CD4-positive, alpha-beta T cell treated with Interleukin-12 subunit alpha and Interleukin-12 subunit beta, for 1 hour (primary cell): ENCODE results near the gene DTNB.
"Not testable (repeated sequence)": the region's sequence is repeated elsewhere in the genome, so short reads cannot be mapped to it uniquely, and the experiment has no call there.

Experiments used
- DNase-seq: peaks from one replicate; pipeline ENCODE4 v3.0.0-alpha.2; 2020

The DTNB gene

DNA sequence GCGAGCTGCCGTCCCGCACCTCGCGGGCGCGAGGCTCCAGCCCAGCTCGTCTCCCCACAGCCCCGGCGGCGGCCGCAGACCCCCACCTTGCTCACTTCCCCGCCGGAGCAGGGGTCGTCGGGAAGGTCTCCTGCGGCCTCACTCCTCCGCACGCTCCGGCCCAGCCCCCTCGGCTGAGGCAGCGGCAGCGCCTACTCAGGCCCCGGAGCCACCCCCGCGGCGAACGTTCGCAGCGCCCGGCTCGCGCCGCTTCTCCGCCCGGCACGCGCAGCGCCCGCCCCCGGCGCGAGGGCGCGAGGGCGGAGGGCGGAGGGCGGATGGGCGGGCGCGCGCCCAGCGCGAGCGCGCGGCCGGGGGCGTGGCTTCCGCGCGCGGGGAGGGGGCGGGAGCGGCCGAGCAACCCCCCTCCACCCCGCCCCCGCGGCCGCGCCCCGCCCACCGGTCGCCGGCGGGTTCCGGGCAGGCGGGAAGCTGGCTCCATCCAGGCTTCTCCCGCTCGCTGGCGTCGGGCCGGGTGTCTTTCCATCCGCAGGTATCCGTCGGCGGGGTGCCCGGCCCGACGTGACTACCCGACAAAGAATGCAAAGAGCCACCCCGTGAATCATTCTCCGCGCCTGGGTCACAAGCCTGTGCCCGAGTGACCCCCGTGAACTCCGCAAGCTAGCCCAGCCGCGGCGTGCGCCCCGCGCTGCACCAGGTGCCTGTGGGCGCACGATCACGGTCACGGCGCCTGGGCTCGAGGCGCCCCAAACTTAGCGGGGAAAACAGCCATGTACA is at the start of gene DTNB:
Gene DTNB (minus strand): TSS at position 278 of the 777 bp plus-strand sequence. CDS start 20,917 bp downstream, outside the sequence.
- DNase-seq, result peak; percentile 88

DNA sequence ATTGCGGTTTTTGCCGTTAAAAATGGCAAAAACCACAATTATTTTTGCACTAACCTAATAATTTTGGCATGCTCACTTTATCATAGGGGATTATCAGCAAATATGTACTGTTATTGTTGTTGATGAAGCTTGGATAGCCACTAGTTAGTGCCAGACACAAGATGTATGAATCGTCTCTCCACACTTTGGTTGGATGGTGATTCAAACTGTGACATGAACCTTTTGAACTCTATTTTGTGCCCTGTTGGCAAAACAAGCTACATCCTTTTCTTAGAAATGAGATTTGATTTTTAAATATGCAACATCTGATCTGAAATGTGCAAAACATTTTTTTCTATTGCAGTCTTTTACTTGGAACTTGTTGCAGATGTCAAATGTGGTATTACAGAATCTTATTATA is 48.8 kb upstream of the DTNB start:
- DNase-seq, result no peak

DNA sequence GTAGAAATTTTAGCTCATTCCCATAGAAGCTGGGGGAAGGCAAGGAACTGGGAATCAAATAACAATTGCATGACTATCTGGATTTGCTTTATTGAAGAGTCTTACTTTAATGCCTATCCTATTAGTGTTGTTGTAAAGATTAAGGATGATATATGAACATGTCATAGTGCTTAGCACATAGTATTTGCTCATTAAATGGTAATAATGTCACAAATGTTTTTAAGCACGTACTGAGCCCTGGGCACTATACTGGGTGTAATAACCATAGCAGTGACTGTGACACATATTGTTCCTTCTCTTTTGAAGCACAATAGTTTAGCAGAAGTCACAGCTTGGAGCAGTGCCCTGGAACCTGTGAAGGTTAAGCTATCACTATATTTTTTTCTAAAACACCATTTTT is 47.2 kb upstream of the DTNB start:
- no peak for DNase-seq

DNA sequence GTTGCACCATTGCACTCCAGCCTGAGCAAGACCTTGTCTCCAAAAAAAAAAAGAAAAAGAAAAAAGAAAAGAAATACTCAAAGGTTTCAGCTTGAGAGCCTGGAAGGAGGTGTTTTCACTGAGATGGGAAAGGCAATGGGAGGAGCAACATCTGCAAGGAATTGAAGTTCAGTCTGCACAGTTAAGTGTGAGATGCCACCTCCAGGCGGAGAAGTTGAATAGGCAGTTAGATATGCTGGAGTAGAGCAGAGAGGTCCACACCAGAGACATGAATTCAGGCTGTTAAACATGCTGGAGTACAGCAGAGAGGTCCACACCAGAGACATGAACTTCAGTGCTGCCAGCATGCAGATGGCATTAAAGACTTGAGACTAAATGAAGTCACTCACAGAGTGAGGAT is 41.4 kb upstream of the DTNB start:
- no peak for DNase-seq

DNA sequence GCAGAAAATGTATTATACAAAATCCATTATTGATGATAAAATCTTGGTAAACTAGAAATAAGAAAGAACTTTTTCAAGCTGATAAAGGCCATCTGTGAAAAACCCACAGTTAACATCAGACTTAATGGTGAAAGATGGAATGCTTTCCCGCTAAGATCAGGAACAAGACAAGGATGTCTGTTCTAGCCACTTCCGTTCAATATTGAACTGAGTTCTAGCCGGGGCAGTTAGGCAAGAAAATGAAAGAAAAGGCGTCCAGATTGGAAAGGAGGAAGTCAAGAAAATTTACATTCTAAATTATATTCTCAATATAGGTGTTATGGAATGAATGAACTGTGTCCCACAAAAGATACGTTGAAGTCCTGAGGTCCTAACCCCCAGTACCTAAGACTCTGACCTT is 39.1 kb upstream of the DTNB start:
- DNase-seq, result no peak

DNA sequence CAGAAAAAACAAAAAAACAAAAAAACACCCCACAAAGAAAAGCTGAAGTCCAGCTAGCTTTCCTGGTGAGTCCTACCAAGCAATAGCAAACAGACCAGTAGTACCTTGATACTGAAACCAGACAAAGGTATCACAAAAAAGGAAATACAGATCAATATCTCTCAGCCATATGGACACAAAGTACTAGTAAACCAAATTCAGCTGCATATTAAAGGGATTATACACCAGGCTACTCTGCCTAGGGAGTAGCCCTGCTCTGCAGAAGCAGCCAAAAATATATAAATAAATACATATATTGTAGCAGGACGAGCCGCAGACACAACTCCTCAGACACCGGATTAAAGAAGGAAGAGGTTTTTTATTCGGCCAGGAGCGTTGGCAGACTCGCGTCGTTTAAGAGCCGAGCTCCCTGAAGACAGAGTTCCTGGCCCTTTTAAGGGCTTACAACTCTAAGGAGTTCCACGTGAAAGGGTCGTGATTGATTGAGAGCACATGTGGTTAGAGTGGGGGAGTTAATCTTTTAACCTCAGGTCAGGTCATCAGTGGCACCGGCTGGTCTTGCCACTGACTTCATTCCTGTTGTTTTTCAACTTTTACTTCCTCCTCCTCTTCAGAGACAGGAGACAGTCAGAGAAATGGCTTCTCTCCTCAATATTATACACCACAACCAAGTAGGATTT is 38.4 kb upstream of the DTNB start:
- no peak for DNase-seq

DNA sequence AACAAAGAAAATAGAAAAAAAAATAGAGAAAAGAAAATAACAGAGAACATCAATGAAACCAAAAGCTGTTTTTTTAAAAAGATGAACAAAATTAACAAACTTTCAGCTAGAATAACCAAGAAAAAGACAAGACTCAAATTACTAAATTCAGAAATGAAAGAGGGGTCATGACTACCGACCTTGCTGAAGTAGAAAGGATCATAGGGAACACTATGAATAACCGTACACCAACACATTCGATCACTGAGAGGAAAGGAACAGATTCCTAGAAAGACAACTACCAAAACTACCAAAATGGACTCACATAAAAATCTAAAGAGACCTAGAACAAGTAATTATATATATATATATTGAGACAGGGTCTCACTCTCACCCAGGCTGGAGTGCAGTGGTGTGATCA is 37.4 kb upstream of the DTNB start:
- DNase-seq, result no peak

DNA sequence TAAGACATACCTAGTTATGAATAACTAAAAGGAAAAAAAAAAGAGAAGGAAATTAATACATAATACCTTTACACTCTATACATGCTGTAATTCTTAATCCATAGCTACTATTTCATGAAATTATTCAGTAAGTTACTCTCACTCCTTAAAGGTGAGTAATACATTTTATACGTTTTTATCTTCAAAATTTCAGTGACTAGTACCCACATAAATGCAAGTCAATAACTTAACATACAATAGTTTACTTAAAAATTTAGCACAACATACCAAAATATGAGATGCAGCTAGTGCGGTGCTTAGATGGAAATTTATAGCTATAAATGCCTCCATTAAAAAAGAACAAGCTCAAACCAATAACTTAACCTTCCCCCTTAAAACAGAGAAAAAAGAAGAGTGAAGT is 36.0 kb upstream of the DTNB start:
- DNase-seq, result no peak

DNA sequence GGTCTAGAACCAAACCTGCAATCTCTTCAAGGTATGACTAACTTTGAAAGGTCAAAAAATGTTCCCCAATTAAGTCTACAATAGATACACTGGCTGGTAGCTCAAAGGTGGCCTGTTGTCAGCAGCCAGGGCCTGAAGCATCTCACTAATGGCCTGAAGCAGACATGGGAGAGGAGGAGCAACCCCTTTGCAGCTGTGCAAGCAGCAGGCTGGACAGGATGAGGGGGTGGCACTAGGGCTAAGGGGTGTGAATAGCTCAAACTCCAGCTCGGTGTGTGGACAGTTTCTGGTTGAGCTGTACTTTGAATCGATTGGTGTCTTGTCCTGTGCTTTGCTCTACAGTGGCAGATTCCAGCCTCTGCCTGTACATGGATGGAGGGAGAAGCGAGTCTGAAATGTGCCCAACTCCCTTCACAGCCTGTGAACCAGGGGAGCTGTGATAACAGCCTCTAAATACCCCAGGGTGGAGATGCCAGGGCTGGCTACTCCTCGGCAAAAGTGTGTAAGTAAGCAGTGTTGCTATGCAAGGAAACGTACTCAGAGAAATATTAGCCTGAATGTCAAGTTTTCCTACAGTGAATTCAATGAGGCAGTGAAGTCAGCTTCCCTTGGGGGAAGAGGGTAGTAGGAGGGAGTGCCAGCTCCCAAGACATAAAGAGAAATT is 34.7 kb upstream of the DTNB start:
- no peak for DNase-seq

DNA sequence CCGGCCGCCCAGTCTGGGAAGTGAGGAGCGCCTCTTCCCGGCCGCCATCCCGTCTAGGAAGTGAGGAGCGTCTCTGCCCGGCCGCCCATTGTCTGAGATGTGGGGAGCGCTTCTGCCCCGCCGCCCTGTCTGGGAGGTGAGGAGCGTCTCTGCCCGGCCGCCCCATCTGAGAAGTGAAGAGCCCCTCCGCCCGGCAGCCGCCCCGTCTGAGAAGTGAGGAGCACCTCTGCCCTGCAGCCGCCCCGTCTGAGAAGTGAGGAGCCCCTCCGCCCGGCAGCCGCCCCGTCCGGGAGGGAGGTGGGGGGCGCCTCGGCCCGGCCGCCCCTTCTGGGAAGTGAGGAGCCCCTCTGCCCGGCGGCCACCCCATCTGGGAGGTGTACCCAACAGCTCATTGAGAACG is 32.2 kb upstream of the DTNB start:
- DNase-seq, result not testable (repeated sequence)

DNA sequence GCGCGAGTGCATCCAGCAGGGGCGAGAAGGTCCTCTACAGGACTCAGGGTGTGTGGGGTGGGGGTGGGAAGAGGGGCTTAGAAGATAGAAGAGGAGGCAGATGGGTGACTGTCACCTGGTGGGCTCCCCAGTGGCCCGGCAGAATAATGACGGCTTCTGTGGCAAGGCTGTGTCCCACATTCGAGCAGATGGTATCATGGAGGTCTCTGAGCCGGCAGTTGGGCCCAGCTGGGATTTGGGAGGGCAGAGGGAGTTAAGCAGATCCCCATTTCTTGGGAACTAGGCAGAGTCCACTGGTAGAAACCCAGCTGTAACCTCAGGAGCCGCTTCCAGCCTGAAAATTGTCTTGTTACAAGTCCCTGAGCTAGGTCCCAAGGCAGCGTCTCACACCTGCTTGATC is 28.4 kb upstream of the DTNB start:
- no peak for DNase-seq

DNA sequence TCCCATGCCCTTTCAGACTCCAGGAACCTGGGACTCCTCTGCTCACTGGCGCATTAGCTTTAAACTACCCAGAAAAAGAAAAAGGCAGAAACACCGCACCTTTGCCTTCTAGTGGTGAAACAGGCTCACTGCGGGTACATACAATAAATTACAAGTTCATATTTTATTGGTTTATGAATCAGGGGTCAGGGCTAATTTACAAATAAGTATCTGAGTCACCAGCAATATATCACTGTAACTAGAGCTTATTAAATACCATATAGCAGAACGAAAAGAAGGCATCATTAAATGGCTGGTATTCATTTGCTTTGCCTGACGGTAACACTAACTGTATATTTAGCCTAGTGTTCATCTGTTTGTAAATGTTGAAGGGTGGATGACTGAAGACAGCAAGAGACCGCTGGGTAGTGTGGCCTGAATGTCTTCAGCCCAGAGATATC is 26.9 kb upstream of the DTNB start:
- DNase-seq, result peak; percentile 49

DNA sequence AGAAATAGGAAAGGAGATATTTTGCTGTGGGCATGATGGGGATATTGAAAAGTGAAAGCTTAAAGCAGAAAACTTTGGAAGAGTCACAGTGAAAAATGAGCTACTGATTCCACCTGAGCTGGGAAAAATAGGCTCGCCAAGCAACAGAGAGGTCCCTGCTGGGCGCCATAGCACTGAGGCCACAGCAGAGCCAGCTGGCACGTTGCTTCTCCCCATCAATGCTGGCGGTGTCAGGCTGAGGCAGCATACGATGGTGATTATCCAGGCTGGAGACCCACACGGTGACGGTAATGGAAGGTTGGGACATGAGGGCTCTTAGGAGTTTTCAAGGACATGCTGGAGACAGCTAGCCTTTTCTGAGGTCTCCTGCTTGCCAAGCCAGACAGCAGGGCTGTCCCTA is 25.8 kb upstream of the DTNB start:
- DNase-seq, result no peak

DNA sequence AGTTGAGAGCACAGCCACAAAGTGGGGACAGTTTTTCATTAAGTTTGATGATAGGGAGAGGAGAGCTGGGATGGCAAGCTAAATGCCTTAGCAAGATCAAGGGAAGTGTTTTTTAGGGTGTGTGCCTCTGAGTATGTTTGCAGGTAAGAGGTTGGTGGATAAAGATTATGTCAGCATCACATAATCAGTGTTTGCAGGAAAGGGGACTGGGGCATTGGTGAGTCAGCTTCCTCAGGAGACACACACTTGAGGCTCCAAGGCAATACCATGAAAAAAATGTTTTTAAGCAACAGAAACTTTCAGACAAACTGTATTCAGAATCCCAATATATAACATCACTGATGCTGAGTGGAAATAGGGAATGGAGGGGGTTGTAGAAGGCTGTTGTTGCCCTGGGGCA is 25.4 kb upstream of the DTNB start:
- DNase-seq, result no peak

DNA sequence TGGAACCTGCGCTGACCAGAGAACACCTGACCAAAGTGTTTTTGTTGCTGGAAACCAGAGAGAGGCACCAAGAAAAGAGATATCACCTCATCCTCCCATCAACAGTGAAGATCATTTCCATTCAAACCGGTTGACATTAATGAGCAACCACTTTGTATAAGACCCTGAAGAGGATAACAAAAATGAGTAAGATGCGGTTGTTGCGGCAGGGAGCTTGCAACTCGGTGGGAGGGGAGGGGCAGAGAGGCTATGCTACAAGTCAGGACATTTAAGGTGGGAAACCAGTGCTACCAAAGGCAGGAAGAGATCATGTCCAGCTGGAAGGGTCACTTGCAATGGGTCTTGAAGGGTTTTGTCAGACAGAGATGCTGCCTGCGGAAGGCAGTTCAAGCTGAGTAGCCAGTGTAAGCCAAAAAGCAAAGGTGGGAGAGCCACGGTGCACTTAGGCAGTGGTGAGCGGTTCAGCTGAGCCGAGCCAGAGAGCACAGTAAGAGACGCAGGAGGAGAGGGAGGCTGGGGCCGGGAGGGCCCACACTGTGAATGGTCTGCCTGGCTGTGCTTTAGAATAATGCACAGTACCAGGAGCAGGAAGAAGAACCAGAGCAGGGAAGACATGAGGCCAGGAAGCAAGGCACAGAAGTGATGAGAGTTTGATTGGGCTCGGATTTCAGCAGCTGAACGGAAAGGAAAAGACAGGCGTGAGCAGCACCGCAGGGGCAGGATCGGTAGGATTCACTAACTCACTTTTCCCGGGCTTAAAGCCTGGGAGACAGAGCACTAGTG is 24.4 kb upstream of the DTNB start:
- DNase-seq, result no peak

DNA sequence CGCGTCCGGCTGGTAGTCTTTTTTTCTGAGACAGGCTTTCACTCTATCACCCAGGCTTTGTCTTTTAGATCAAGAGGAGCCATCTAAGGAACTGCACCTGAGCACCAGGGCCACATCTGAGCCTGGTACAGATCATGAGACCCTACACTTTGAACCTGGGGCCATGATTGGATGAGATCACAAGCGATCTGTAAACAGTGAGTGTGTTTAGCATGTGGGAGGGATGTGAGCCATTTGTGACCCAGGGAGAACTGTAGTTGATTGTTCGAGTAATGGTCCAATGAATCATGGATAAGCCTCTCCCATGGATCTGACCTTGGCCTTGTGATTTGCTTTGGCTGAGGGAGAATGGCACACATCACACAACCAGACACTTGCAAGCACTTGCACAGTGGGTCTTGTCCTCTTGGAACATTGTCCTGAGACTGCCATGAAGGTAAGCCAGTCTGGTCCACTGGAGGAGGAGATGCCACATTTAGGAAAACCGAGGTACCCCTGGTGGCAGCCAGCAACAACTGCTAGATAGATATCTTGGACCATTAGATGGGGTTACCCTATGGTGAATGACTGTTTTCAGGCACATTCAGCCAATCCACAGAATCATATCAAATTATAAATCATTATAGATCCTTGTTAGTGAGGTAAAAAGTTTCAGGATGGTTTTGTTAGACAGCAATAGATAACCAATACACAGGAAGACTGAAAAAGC is 19.5 kb upstream of the DTNB start:
- DNase-seq, result no peak

DNA sequence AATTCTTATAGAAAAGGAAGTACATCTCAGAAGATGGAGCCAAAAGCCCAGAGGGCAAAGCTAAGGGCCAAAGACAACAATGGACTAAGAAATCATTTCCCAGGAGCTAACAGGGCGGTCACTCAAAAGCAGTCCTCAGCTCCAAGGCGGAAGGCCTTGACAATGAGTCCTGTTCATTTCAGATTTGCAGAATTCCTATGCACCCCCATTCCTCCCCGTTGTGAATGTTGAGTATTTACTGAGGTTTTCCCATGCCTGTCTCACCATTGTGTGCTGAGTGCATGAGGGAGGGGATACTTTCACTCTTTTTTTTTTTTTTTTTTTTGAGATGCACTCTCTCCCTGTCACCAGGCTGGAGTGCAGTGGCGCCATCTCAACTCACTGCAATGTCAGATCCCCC is 18.8 kb upstream of the DTNB start:
- no peak for DNase-seq

DNA sequence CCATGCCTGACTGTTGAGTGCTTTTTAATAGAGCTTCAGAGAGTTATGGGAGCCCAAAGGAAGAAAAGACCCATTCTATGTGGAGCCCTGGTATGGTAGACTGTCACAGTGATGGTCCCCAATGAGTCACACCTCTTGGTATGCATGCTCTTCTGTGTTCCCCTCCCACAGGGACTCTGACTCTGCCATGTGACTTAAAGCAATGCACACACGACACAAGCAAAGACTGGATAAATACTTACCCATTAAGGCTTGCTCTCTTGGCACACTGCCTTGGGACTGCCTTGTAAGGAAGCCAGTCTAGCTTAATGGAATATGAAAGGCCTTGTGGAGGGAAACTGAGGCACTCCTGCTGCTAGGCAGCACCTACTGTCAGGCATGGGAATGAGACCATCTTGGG is 16.7 kb upstream of the DTNB start:
- no peak for DNase-seq

DNA sequence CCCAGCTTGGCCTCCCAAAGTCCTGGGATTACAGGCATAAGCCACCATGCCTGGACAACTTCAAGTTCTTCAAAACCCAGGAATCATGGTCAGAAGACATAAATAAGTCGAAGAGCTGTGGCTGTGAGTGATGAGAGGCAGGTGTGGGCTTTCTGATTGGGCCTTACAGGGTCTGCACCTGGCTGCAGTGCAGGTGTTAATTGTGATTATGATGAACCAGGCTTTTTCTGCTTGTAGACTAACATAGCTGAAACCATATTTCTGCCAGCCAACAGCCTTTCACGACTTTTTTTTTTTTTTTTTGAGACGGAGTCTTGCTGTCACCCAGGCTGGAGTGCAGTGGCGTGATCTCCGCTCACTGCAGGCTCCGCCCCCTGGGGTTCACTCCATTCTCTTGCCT is 14.9 kb upstream of the DTNB start:
- no peak for DNase-seq

DNA sequence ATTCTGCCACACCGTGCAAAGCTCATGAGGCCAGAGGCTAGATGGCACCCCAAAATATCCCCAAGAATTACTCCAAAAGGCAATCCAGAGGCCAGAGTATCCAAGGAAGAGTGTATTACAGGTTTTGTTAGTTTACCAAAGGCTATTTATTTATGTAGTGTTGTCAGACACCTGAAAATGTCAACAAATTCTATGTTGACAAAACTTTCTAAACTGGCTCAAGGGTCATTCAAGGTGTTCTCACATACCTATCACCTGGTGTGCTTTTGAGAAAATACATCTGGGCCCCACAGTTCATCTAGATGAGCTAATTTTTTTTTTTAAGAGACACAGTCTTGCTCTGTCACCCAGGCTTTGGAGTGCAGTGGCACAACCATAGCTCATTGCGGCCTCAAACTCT is 12.4 kb upstream of the DTNB start:
- no peak for DNase-seq

DNA sequence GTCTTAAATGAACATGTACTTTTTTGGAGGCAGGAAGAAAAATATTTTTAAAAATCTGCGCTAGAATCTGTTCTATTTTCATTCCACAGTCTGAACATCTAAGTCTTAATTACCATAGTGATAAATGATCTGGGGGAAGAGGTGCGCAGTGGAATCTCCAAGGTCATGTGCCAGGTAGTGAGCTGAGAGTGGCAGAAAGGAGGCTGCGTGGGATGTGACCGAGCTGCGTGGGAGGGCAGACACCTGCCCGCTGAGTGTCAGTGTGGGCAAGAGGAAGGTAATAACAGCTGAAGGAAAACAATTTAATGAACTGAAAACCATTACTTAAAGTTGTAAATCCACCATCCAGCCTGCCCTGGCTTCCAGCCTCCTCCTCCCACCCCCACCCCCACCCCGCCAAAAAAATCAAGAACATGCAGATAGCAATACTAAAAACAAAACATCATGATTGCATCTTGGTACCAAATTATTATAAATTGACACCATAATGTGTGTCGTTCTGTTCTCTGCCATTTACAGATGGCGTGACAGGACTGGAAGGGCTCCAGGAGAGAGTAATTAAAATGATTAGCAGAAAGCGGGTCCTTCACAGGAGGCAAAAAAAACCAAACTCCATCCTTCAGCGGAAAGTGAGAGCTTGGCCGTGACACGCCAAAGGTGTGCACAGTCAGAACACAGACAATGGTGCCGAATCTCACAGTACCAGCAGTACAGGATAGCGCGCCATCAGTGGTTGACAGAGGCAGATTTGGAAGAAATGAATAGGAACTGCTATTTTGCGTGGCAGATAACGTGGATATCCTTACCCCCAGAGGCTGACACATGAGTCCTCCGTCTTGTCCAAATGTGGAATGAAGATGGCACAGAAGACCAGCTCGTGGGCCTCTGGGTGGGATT is 11.4 kb upstream of the DTNB start:
- DNase-seq, result no peak

DNA sequence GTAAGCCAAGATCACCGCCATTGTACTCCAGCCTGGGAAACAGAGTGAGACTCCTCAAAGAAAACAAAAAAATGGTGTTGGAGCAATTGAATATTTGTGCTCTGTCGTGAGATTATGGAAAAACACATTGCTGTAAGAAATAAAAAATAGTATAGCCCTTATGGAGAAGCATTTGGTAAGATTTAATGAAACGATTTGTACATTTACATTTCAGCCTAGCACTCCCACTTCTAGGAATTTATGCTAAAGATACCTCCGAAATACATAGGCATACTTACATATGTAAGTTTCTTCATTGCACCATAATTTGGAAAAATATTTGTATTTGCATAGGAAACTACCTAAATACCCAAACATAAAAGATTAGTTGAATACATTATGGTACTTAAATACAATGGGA is 8.7 kb upstream of the DTNB start:
- no peak for DNase-seq
